Measurements from ENCODE around the gene DNAJA1.

DNA sequence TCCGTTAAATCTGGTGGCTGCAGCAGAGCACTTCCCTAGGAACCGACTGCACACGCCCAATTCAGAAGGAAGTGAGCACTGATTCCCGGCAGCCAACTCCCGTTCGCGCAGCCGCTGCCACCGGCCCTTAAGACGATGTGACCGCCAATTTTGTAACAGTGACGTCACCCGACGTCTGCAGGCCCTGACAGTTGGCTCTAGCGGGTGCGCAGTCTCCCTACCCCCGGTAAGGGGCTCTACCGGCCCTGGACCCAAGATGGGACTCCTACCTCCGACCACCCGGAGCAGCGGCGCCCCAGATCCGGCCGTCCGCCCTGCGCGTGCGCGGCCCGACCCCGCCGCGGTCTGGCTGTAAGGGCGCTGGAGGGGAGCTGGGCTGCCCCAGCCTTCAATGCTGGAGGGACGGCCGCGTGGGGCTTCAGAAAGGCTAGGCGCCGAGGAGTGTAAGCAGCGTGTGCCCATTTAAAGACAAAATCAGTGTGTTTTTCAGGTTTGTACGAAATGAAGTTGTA lies 19.1 kb downstream of the DNAJA1 start:
- TF ChIP-seq, protein P1, sequence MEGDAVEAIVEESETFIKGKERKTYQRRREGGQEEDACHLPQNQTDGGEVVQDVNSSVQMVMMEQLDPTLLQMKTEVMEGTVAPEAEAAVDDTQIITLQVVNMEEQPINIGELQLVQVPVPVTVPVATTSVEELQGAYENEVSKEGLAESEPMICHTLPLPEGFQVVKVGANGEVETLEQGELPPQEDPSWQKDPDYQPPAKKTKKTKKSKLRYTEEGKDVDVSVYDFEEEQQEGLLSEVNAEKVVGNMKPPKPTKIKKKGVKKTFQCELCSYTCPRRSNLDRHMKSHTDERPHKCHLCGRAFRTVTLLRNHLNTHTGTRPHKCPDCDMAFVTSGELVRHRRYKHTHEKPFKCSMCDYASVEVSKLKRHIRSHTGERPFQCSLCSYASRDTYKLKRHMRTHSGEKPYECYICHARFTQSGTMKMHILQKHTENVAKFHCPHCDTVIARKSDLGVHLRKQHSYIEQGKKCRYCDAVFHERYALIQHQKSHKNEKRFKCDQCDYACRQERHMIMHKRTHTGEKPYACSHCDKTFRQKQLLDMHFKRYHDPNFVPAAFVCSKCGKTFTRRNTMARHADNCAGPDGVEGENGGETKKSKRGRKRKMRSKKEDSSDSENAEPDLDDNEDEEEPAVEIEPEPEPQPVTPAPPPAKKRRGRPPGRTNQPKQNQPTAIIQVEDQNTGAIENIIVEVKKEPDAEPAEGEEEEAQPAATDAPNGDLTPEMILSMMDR (optimal IDR thresholded peaks at IDR 0.05 in 1 of 3, IDR thresholded peaks at IDR 0.05 in 1 of 3, conservative IDR thresholded peaks at IDR 0.05 in 1 of 3; ENCODE audit: extremely low read depth in 1 of 3, insufficient read depth in 2 of 3, low read length in 3 of 3): no peak
- no peak for TF ChIP-seq EZH2 (IDR thresholded peaks at IDR 0.05; ENCODE audit: low read length)

Measured in keratinocyte (primary cell).